ENCODE measurements around the gene PRDM11.

DNA sequence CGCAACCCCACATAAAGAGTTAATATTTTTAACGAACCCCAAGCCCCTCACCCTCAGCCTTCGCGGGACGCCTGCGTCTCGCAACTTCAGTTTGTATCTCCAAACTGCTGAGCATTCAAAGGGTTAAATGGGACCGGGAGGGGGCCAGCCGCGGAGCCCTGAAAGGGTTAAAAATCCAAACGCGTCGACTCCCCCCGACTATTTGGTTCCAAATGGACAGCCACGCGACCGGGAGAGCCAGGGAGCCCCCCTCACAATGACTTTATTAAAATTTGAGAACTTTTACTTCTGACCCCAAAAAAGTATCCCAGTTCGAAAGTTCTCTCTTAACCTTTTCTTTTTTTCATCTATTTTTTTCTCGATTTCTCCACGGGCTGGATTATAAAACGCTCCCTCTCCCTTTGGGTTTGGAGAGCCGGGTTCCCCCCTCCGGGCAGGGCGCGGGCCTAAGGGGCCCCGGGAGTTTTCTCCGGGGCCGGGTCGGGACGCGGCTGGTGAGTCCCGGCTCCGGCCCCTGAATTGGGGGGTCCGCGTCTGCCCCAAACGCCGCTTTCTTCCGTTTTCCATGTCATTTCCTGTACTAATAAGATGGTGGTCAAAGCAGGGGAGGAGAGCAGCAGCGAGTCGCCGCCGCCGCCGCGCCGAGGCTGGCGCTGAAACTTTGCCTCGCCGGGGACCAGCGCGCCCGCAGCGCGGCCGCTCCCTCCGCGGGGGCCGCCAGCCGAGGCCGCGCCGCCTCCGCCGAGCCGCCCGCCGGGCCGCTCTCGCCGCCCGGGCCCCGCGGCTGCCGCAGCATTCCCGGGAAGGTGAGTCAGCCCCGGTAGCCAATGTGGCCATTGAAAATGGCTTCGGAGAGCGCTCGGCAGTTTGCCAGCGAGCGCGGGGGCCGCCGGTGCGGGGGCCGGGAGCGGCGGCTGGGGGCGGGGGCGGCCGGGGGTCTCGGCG lies at the start of gene PRDM11:
- TF ChIP-seq CTCF (conservative IDR thresholded peaks at IDR 0.05 in 1 of 2, IDR thresholded peaks at IDR 0.05 in 1 of 2; ENCODE audit: extremely low read depth in 1 of 2, insufficient read depth in 1 of 2, low read depth in 1 of 2, low read length in 2 of 2) (no peak), EZH2 (IDR thresholded peaks at IDR 0.05; ENCODE audit: borderline replicate concordance, low read length) (no peak)
